Adrenal gland (tissue), 5 donors: ENCODE results near the gene AQP3.

Experiments used
- POLR2A ChIP-seq, 2 donors: fragments of 450-650 bp; IDR thresholded peaks; one replicate each; pipeline ENCODE4 v1.6.1; 2017; ENCODE audit warnings: antibody characterized with exemption in 2 of 2, mild to moderate bottlenecking in 2 of 2, moderate library complexity in 1 of 2
- TF ChIP-seq, protein P1 (sequence below), 6 experiments: fragments of 450-650 bp in 4 of 6; fragments of 200-600 bp in 2 of 6; sonication (generic) in 1 of 6; IDR thresholded peaks; 1 replicate in 5 of 6; 2 replicates in 1 of 6; pipeline versions ENCODE4 v1.5.1 to v1.8.0; 2016 to 2021; ENCODE audit warnings: antibody characterized with exemption in 6 of 6, mild to moderate bottlenecking in 2 of 6, moderate library complexity in 1 of 6
- donor health status: DM: no; HTN: no; CAD: no.

DNA sequence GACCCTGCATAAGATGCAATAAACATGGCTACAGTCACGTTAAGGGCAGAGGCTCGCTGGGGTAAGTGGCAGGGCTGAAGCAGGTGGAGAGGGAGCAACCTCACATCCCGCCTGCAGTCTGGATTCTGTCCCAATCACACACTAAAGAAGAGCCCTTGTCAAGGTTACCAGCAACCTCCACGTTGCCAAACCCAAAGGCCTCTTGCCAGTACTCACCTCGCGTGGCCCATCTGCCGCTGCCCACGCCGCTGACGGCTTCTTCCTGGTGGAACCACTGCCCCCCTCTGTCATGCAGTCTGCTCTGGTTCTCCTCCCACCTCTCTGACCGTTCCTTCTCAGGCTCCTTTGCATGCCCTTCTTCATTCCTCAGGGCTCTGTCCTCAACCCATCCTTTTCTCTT, 53.8 kb downstream of the AQP3 start:
- TF ChIP-seq, protein P1, sequence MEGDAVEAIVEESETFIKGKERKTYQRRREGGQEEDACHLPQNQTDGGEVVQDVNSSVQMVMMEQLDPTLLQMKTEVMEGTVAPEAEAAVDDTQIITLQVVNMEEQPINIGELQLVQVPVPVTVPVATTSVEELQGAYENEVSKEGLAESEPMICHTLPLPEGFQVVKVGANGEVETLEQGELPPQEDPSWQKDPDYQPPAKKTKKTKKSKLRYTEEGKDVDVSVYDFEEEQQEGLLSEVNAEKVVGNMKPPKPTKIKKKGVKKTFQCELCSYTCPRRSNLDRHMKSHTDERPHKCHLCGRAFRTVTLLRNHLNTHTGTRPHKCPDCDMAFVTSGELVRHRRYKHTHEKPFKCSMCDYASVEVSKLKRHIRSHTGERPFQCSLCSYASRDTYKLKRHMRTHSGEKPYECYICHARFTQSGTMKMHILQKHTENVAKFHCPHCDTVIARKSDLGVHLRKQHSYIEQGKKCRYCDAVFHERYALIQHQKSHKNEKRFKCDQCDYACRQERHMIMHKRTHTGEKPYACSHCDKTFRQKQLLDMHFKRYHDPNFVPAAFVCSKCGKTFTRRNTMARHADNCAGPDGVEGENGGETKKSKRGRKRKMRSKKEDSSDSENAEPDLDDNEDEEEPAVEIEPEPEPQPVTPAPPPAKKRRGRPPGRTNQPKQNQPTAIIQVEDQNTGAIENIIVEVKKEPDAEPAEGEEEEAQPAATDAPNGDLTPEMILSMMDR (IDR thresholded peaks at IDR 0.05) = no peak
- TF ChIP-seq POLR2A (IDR thresholded peaks at IDR 0.05) = no peak
